SK-MEL-5 (cell line): ENCODE measurements around the gene SHB. TPM values are rescaled to one million over a fixed set of nuclear protein-coding genes. Genes with fewer than 3 reads are reported as not detected.

Experiments used
- DNase-seq: peaks from one replicate; pipeline ENCODE4 v3.0.0-alpha.2; 2016; ENCODE audit warnings: low read depth, low spot score
- in situ Hi-C: cut with HindIII; loops from 2 replicates; pipeline ENCODE4 v1.10.0; 2016; ENCODE audit warnings: low sequenced_read_pairs, high pct_unique_total_duplicates, low pct_unique_long_range_greater_than_20kb
- total RNA-seq: library from RNA; depleted of rRNA; stranded (reverse); fragments of >200 nt; shearing (Covaris generic); gene quantifications from 2 replicates; pipeline ENCODE4 v1.2.3, GENCODE V29; 2014

The SHB gene
- total RNA-seq, 1 experiment from 2014 or later = 1.6 TPM

GRCh38 chr9:37944671-37945481, 124.2 kb downstream of the SHB start:
- DNase-seq = no peak
- in situ Hi-C loops = no loop called here

DNA sequence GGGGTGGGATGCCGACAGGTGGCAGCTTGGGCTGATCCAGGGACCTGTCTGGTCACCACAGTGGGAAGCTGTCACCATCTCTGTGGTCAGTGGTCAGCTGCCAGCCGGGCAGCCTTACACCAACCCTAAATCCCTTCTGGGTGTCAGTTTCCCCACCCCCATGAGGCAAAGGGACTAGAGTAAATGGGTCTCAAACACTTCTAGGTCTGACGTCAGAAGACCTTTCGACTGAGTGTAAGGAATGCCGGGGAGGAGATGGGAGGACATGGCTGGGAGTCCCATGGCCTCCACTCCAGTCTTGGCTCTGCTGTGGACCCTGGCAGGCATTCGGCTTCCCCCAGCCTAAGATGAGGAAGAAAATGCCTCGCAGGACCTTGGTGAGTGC, 124.8 kb downstream of the SHB start:
- no peak for DNase-seq
- in situ Hi-C loops = no loop called here

GRCh38 chr9:37943345-37944265, 125.4 kb downstream of the SHB start:
- DNase-seq = no peak
- in situ Hi-C loops = no loop called here

GRCh38 chr9:37942621-37943344, 126.2 kb downstream of the SHB start:
- no peak for DNase-seq
- in situ Hi-C loops = no loop called here

- no peak for DNase-seq
- in situ Hi-C loops = no loop called here
Observed at GRCh38 chr9:37941253-37941652, 127.8 kb downstream of the SHB start.

DNA sequence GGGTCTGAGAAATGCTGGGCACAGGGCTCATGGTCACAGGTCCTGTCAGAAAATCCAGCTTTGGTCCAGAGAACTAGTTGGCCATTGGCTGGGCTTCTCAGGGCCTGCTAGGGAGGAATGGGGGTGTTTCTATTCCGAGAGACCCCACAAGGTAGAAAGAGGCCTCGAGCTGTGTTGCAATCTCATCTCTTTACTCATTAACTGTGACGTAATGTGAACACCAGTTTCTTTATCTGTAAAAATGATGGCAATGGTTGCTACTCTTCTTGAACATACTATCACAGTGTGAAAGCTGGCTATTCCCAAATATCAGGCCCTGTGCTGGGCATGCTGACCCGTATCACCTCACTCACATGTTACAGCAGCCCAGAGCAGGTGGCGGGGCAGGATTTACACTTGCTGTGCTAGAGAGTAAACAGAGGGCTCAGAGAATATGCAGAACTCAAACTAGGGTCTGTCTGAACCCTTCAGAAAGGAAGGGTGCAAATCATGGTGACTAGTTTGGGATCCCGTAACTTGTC, 129.4 kb downstream of the SHB start:
- in situ Hi-C loops = no loop called here
- no peak for DNase-seq

- DNase-seq = peak; percentile 13
- in situ Hi-C loops = no loop called here
Observed at GRCh38 chr9:37938121-37938891, 130.7 kb downstream of the SHB start.

DNA sequence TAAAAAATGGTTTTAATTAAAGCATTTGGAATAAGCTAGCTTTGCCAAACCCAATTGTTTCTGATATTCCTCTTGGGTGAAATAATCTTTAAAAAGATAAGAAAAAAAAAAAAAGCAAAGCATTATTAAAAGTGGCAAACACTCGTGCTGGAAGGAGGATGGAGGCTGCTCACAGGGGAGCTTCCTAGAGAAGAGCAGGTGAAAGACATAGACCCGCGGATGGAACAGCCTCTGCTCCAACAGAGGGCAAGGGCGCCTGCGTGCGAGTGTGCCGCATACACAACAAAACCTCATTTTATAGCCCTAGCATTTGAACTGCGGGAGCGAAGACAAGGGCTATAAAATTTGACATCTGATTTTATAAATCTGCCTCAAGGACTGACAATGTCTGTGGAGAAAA, 131.7 kb downstream of the SHB start:
- no peak for DNase-seq
- in situ Hi-C loops = no loop called here

- in situ Hi-C loops = no loop called here
- peak; percentile 27 for DNase-seq
Observed at GRCh38 chr9:37936965-37937364, 132.1 kb downstream of the SHB start.

DNA sequence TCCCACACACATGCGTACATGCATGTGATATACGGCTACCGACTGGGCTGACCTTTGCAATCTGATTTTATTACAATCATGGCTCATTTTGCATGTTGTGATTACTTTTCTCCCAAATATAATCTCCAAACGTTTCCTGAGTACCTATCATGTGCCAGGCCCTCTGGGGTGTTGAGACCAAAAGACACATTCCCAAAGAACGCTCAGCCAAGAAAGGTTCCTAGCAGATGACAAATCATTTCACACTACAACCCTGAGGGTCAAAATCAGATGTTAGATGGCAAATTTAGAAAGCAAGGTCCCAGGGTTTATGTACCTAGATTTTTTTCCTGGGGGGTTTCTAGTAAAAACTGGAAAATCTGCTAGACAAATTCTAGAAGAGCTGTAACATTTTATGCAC, 132.7 kb downstream of the SHB start:
- in situ Hi-C loops = no loop called here
- no peak for DNase-seq

DNA sequence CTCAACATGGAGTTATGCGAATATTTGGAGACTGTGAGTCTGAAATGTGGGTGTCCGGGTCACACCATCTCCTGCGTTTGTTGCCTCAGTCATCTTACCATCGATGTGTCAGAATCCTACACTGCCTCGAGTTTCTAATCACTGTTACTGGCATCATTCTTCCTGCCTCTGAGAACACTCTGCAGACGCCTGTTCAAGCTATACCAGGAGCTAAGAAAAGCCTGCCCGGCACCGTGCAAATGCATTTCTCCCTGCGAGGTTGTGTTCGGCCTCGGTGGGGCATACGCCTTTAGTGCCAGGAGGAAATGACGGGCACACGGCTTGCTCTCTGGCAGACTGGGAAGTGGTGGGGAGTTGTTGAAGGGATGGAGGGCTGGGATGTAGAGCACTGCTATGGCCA, 133.9 kb downstream of the SHB start:
- in situ Hi-C loops = no loop called here
- no peak for DNase-seq

GRCh38 chr9:37931592-37931991, 137.4 kb downstream of the SHB start:
- in situ Hi-C loops = no loop called here
- DNase-seq = peak; percentile 68

DNA sequence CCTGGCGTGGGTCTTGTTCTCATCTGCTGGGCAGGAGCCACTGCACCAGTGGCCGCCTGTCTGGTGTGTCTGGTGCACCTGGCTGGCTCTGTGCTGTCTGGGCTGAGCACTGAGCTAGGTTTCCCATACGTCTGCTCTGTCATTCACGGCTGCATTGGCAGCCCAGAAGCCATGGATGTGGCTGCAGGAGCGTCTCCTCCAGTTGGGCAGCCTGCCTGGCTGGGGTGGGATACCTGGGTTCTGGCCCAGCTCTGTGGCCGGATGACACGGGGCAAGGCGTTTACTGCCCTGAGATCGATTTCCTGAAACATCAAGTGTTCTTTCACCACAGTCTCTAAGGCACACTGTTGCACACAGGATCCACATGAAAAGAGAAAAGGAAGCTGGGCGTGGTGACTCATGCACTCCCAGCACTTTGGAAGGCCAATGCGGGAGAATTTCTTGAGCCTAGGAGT, 139.6 kb downstream of the SHB start:
- in situ Hi-C loops = no loop called here
- no peak for DNase-seq

- no peak for DNase-seq
- in situ Hi-C loops = no loop called here
Observed at GRCh38 chr9:37928552-37929430, 140.2 kb downstream of the SHB start.

DNA sequence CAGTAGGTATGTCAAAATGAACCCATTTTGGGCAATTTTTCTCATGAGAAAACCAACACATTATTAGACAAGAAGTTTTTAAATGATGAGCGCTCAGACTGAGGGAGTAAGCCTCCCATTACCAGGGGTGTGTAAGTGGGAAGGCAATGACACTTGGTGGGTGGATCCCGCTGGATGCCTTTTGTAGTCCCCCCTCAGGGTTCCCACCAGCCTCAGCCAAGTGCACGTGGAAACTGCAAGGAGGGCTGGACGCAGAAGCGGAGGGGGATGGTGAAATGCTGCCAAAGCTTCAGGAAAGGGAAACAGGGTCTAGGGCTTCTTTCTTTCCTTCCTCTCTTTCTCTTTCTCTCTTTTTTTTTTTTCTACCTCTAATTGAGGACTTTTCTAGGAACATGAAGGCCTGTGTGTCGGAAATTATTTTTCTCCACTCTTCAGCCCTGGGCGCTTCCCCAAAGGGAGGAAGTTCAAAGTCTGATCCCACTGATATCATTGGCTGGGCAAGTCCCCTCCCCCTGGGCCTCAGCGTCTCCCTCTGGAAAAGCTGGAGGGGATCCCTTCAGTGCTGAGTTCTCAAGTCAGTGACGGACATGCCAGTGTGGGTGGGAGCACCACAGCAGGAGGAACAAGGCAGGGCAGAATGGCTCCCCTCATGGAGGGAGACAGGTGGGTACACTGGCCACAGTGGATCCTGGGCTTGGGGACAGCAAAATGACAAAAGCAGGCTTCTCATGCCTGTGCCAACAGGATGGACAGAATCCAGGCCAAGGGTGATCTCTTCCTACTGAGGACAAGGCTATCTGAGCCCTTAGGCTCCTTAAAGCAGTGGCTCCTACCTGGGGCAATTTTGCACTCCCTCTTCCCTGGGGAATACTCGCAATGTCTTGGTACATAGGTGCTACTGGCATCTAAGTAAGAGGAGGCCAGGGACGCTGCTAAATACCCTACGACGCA, 141.2 kb downstream of the SHB start:
- DNase-seq = no peak
- in situ Hi-C loops = no loop called here
